ENCODE results near the gene SCGB1C1.
A peak's percentile ranks its signal among the peaks of the same experiment; 100 is the strongest.
"Not testable (repeated sequence)": the region's sequence is repeated elsewhere in the genome, so short reads cannot be mapped to it uniquely, and the experiment has no call there.

Gene SCGB1C1

GRCh38 chr11:218815-219593 lies 26.1 kb downstream of the SCGB1C1 start:
- no peak for DNase-seq (ENCODE audit: low spot score)

GRCh38 chr11:220641-221215 lies 27.9 kb downstream of the SCGB1C1 start:
- DNase-seq (ENCODE audit: low spot score) = not testable (repeated sequence)

GRCh38 chr11:221539-221938 lies 28.7 kb downstream of the SCGB1C1 start:
- no peak for DNase-seq (ENCODE audit: low spot score)

- DNase-seq (ENCODE audit: low spot score) = no peak
Observed at GRCh38 chr11:221998-222789, 29.3 kb downstream of the SCGB1C1 start.

GRCh38 chr11:223026-223789 lies 30.3 kb downstream of the SCGB1C1 start:
- no peak for DNase-seq (ENCODE audit: low spot score)

DNA sequence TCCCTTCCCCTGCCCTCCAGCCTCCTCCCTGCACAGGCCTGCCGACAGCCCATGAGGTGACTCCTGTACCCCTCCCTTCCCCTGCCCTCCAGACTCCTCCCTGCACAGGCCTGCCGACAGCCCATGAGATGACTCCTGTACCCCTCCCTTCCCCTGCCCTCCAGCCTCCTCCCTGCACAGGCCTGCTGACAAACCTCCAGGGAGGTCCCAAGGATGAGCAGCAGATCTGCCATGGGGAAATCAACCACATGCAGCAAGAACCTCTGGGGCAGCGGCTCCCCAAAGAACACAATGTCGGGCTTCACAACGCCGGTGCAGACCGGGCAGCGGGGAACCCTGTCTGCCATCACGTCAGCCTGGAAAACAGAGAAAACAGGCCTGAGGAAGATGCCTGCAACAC lies 31.0 kb downstream of the SCGB1C1 start:
- no peak for DNase-seq (ENCODE audit: low spot score)

DNA sequence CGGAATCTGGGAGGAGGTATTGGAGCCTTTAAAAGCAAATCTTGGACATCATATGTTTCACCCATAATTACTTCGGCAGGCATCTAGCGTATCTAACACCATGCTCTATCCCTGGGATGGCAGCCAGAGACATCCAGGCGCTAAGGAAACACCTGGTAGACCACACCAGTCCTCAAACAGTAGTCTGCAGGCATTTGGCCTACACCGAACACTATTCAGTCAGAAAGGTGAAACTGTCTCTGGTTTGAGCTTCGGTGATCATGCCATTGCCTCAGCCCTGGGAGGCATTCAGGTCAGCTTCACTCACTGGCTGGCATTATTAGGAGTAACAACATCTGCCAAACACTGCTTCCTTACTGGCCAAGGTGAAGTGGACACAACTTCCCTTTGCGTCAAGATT lies 31.5 kb downstream of the SCGB1C1 start:
- DNase-seq (ENCODE audit: low spot score) = no peak

- DNase-seq (ENCODE audit: low spot score) = no peak
Observed at GRCh38 chr11:225734-226453, 33.0 kb downstream of the SCGB1C1 start.

DNA sequence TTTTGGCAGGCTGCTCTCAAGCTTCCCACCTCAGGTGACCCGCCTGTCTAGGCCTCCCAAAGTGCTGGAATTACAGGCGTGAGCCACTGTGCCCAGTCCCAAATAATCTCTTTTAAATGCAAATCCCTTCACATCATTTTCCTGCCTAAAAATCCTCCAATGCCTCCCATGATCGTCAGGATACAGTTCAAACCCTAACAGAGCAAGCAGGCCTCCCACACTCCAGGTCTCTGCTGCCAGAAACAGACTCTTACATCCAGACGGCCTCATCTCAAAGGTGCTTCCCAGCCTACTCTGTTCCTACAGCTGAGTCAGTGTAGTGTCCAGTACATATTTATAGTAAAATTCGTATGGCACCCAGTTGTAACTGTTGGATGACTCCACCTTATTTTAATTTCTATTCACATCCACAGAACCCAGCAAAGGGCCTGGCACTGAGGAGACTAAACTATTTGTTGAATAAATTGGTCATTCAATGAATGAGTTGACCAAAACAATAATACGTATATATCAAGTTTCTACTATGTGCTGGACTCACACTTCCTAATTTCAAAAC lies 35.0 kb downstream of the SCGB1C1 start:
- no peak for DNase-seq (ENCODE audit: low spot score)

GRCh38 chr11:230431-230830 lies 37.6 kb downstream of the SCGB1C1 start:
- no peak for DNase-seq (ENCODE audit: low spot score)

- DNase-seq (ENCODE audit: low spot score) = no peak
Observed at GRCh38 chr11:232783-233565, 40.1 kb downstream of the SCGB1C1 start.

GRCh38 chr11:235180-235579 lies 42.3 kb downstream of the SCGB1C1 start:
- no peak for DNase-seq (ENCODE audit: low spot score)

DNA sequence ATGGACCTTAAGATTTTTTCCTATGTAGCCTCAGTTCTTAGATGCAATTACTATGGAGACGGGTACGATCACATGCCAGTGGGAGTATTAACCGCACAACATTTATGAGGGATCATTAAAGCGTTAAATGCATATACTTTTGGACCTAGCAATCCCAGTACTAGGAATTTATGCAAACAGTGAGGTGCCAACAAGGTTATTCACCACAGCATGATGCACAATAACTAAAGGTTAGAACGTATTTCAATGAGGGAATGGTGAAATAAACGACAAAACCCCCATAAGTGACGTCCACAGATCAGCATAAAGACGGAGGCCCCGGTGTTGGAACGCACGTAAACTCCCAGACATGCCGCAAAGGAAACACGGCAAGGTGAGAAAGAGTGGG lies 42.7 kb downstream of the SCGB1C1 start:
- DNase-seq (ENCODE audit: low spot score) = peak; percentile 47

- peak; percentile 89 for DNase-seq (ENCODE audit: low spot score)
Observed at GRCh38 chr11:235997-236773, 43.3 kb downstream of the SCGB1C1 start, which contains the start of gene SIRT3. Gene SIRT3, minus strand, starts transcription at chr11:236342. Its CDS starts 14 bp downstream, at chr11:236328.

DNA sequence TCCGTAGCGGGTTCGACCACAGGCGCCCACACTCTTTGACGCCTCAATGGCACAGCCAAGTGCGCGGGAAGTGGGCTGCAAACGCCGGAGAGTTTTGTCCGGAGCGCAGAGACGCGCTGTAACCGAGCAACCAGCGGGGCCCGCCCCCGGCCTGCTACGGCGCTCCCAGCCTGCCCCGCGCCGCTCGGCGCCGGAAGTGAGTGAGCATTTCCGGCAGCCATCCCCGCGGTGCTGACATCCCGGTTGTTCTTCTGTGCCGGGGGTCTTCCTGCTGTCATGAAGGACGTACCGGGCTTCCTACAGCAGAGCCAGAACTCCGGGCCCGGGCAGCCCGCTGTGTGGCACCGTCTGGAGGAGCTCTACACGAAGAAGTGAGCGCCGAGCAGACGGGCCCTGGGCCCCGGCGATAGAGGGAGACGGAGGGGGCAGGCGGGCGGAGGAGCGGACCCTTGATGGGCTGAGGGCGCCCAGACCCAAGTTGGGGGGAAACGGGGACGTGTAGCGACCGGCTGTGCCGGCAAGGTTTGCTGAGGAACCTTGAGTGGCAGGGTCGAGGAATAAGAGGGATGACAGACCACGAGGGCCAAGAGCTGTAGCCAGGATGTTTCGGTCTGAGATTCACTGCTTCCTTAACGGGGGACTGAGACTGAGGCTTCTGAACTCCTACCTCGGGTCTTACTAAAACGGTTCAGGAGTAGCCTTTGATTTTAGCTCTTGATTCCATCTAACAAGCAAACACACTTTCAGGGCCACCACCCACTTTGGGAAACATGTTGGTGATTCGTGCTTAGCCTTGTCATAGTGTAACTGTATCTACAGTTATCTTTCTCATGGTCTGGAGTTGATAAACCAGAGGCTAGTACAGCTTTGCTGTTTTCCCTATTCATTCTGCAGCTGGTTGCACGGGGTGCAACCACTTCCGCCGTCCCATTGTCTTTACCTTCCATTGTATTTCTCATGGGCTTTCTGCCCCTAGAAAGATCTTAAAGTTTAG lies 44.2 kb downstream of the SCGB1C1 start, which contains the start of gene PSMD13:
TSS of gene PSMD13 (plus strand) at position 203 of the 994 bp plus-strand sequence. CDS start at position 277, 74 bp downstream.
- peak; percentile 82 for DNase-seq (ENCODE audit: low spot score)

- not testable (repeated sequence) for DNase-seq (ENCODE audit: low spot score)
Observed at GRCh38 chr11:238346-238745, 45.5 kb downstream of the SCGB1C1 start.

DNA sequence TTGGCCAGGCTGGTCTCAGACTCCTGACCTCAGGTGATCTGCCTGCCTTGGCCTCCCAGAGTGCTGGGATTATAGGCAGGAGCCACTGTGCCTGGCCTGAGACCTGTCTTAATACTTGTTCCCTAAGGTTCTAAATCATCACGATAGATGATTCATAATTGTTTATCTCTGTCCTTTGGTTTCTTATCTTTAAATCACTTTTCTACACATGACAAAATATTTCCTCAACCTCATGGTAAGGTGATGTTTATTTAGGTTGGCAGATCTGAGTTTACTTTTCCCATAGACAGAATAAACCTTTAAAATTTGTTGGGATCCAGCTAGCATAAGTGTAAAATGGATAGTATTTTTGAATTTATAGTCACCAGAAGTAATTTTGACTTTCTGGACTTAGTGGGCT lies 47.4 kb downstream of the SCGB1C1 start:
- DNase-seq (ENCODE audit: low spot score) = no peak

DNA sequence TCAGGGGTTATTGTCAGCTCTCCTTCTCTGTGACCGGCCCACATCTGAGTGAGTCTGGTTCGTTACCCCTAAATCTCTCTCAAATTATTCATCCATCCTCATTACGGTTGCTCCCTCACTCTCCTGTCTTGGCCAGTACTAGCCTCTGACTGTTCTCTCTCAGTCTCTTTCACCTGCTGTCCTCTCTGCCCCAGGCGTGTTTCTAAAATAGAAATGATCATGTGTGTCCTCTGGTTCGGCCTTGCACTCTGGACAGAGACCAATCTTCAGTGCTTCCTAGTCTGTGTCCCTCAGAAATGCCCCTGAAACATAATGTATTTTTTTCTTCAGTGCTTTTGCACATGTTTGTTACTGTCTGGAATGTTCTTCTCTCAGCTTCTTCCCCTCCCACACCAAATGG lies 48.8 kb downstream of the SCGB1C1 start:
- DNase-seq (ENCODE audit: low spot score) = no peak
